Measurements from ENCODE around the gene CEP104. TPM values are rescaled to one million over a fixed set of nuclear protein-coding genes. Genes with fewer than 3 reads are reported as not detected.

Gene CEP104
- total and polyA plus RNA-seq, 2 experiments from 2014 or later, result 20.5 to 32.2 TPM

DNA sequence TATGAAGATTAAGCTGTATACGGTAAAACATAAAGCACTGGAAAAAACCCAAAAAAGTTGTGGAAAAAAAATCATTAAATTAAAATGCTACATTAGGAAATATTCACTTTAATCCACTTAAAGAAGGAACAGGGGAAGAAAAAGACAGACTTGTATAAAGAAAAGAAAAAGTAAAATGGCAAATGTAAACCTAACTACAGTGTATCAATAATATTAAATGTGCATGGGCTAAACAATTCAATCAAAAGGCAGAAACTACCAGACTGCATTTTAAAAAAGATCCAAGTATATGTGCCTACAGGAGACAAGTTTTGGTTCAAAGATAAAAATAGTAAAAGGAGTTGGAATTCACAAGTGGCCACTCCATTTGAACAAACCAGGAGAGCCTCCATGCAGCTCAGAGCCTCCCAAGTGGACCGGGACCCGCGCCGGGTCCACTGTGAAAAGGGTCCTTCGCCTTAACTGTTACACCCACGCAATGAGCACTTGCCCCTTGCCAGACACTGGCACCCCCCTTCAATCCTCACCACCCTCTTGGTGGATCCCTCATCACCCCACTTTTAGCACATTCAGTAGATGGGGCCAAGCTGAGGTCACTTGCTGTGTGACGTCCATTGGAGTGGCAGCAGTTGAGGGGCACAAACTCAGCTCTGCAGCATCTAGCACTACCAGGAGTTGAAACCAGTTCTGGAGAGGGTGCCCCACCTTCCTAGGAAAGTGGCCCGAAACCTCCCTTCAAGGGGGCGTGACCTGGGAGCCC lies 42.2 kb upstream of the CEP104 start:
- Mint-ChIP-seq H3K4me1 (peaks cover 18% of the 10 kb centered on the region), H3K4me3 (peak overlapping the region; percentile 94), H3K27me3 (ENCODE audit: insufficient read depth, low read depth, poor library complexity) (peaks cover 9% of the 10 kb centered on the region), H3K36me3 (ENCODE audit: low read depth) (peaks cover 6% of the 10 kb centered on the region; the same call in 2 of the 3 replicates), H3K27ac (peak overlapping the region; percentile 96), H3K9me3 (peaks cover 11% of the 10 kb centered on the region; the same call in 2 of the 3 replicates)
- H3F3A ChIP-seq (replicated peaks; ENCODE audit: low read depth), result peaks cover 3% of the 10 kb centered on the region; the same call in 1 of the 2 replicates
- peak overlapping the region; percentile 95 for H3K4me3 ChIP-seq
- H3K4me2 ChIP-seq, result peak overlapping the region; percentile 93
- DNase-seq (ENCODE audit: low spot score), result peak; percentile 87
- H3K4me1 ChIP-seq (ENCODE audit: insufficient read depth), result 0 out of 2 replicates have a peak, but pooled peaks cover 4% of the 10 kb centered on the region
- peaks cover 53% of the 10 kb centered on the region for H3K79me2 ChIP-seq (replicated peaks; ENCODE audit: insufficient read depth)
- peak; percentile 15 for ATAC-seq
- no peaks in the 10 kb centered on the region for H3K36me3 ChIP-seq (ENCODE audit: insufficient read depth)
- TF ChIP-seq, protein P1, sequence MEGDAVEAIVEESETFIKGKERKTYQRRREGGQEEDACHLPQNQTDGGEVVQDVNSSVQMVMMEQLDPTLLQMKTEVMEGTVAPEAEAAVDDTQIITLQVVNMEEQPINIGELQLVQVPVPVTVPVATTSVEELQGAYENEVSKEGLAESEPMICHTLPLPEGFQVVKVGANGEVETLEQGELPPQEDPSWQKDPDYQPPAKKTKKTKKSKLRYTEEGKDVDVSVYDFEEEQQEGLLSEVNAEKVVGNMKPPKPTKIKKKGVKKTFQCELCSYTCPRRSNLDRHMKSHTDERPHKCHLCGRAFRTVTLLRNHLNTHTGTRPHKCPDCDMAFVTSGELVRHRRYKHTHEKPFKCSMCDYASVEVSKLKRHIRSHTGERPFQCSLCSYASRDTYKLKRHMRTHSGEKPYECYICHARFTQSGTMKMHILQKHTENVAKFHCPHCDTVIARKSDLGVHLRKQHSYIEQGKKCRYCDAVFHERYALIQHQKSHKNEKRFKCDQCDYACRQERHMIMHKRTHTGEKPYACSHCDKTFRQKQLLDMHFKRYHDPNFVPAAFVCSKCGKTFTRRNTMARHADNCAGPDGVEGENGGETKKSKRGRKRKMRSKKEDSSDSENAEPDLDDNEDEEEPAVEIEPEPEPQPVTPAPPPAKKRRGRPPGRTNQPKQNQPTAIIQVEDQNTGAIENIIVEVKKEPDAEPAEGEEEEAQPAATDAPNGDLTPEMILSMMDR (conservative IDR thresholded peaks at IDR 0.05; ENCODE audit: low read depth in 2 of 2), result peak in 1 of 2 experiments; percentile 26; a peak in 2 of 4 replicates
- TF ChIP-seq ZNF114 (CRISPR knock-in tag; IDR thresholded peaks at IDR 0.05) (no peak), CREB1 (CRISPR knock-in tag; IDR thresholded peaks at IDR 0.05; ENCODE audit: low read depth) (0 out of 2 replicates have a peak, but pooled peaks have one; percentile 33)
- peak overlapping the region; percentile 100 for H3K27ac ChIP-seq (ENCODE audit: low read depth)
- peaks cover 11% of the 10 kb centered on the region; the same call in 1 of the 2 replicates for H4K20me1 ChIP-seq (replicated peaks; ENCODE audit: insufficient read depth)
- peak overlapping the region; percentile 95 for H2AFZ ChIP-seq
- no peaks in the 10 kb centered on the region for H3K27me3 ChIP-seq (ENCODE audit: insufficient read depth)
- no peaks in the 10 kb centered on the region for H3K9me2 ChIP-seq (ENCODE audit: insufficient read depth)

DNA sequence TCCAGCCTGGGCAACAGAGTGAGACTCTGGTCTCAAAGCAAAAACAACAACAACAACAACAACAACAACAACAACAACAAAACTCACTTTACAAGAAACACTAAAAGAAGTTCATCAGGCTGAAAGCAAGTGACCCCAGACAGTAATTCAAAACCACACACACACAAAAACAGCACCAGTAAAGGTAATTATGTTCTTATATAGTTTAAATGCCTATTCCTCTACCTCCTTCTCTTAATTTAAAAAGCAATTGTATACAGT lies 41.4 kb upstream of the CEP104 start:
- H3K27ac Mint-ChIP-seq, result no peak overlapping the region
- Histone ChIP-seq H3K27ac (ENCODE audit: low read depth) (no peak overlapping the region), H3K4me2 (peak overlapping the region; percentile 93; the same call in 1 of the 2 replicates), H3K4me1 (ENCODE audit: insufficient read depth) (0 out of 2 replicates have a peak, but pooled peaks cover 4% of the 10 kb centered on the region), H3K79me2 (replicated peaks; ENCODE audit: insufficient read depth) (peaks cover 61% of the 10 kb centered on the region), H3K4me3 (no peak overlapping the region), H3K9me2 (ENCODE audit: insufficient read depth) (no peaks in the 10 kb centered on the region), H3K27me3 (ENCODE audit: insufficient read depth) (no peaks in the 10 kb centered on the region), H3F3A (replicated peaks; ENCODE audit: low read depth) (peaks cover 3% of the 10 kb centered on the region; the same call in 1 of the 2 replicates), H2AFZ (no peak overlapping the region), H4K20me1 (replicated peaks; ENCODE audit: insufficient read depth) (peaks cover 12% of the 10 kb centered on the region; the same call in 1 of the 2 replicates), H3K36me3 (ENCODE audit: insufficient read depth) (no peaks in the 10 kb centered on the region)
- no peak for DNase-seq (ENCODE audit: low spot score)
- H3K4me1 Mint-ChIP-seq, result peaks cover 12% of the 10 kb centered on the region; the same call in 2 of the 3 replicates
- H3K36me3 Mint-ChIP-seq (ENCODE audit: low read depth), result peaks cover 9% of the 10 kb centered on the region; the same call in 2 of the 3 replicates
- H3K4me3 Mint-ChIP-seq, result peak overlapping the region; percentile 94
- peaks cover 11% of the 10 kb centered on the region; the same call in 2 of the 3 replicates for H3K9me3 Mint-ChIP-seq
- peaks cover 8% of the 10 kb centered on the region for H3K27me3 Mint-ChIP-seq (ENCODE audit: insufficient read depth, low read depth, poor library complexity)
- ATAC-seq, result no peak
- TF ChIP-seq, protein P2, sequence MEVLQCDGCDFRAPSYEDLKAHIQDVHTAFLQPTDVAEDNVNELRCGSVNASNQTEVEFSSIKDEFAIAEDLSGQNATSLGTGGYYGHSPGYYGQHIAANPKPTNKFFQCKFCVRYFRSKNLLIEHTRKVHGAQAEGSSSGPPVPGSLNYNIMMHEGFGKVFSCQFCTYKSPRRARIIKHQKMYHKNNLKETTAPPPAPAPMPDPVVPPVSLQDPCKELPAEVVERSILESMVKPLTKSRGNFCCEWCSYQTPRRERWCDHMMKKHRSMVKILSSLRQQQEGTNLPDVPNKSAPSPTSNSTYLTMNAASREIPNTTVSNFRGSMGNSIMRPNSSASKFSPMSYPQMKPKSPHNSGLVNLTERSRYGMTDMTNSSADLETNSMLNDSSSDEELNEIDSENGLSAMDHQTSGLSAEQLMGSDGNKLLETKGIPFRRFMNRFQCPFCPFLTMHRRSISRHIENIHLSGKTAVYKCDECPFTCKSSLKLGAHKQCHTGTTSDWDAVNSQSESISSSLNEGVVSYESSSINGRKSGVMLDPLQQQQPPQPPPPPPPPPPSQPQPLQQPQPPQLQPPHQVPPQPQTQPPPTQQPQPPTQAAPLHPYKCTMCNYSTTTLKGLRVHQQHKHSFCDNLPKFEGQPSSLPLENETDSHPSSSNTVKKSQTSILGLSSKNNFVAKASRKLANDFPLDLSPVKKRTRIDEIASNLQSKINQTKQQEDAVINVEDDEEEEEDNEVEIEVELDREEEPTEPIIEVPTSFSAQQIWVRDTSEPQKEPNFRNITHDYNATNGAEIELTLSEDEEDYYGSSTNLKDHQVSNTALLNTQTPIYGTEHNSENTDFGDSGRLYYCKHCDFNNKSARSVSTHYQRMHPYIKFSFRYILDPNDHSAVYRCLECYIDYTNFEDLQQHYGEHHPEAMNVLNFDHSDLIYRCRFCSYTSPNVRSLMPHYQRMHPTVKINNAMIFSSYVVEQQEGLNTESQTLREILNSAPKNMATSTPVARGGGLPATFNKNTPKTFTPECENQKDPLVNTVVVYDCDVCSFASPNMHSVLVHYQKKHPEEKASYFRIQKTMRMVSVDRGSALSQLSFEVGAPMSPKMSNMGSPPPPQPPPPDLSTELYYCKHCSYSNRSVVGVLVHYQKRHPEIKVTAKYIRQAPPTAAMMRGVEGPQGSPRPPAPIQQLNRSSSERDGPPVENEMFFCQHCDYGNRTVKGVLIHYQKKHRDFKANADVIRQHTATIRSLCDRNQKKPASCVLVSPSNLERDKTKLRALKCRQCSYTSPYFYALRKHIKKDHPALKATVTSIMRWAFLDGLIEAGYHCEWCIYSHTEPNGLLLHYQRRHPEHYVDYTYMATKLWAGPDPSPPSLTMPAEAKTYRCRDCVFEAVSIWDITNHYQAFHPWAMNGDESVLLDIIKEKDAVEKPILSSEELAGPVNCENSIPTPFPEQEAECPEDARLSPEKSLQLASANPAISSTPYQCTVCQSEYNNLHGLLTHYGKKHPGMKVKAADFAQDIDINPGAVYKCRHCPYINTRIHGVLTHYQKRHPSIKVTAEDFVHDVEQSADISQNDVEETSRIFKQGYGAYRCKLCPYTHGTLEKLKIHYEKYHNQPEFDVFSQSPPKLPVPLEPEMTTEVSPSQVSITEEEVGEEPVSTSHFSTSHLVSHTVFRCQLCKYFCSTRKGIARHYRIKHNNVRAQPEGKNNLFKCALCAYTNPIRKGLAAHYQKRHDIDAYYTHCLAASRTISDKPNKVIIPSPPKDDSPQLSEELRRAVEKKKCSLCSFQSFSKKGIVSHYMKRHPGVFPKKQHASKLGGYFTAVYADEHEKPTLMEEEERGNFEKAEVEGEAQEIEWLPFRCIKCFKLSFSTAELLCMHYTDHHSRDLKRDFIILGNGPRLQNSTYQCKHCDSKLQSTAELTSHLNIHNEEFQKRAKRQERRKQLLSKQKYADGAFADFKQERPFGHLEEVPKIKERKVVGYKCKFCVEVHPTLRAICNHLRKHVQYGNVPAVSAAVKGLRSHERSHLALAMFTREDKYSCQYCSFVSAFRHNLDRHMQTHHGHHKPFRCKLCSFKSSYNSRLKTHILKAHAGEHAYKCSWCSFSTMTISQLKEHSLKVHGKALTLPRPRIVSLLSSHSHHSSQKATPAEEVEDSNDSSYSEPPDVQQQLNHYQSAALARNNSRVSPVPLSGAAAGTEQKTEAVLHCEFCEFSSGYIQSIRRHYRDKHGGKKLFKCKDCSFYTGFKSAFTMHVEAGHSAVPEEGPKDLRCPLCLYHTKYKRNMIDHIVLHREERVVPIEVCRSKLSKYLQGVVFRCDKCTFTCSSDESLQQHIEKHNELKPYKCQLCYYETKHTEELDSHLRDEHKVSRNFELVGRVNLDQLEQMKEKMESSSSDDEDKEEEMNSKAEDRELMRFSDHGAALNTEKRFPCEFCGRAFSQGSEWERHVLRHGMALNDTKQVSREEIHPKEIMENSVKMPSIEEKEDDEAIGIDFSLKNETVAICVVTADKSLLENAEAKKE (CRISPR knock-in tag; IDR thresholded peaks at IDR 0.05), result no peak
- TF ChIP-seq, protein P3, sequence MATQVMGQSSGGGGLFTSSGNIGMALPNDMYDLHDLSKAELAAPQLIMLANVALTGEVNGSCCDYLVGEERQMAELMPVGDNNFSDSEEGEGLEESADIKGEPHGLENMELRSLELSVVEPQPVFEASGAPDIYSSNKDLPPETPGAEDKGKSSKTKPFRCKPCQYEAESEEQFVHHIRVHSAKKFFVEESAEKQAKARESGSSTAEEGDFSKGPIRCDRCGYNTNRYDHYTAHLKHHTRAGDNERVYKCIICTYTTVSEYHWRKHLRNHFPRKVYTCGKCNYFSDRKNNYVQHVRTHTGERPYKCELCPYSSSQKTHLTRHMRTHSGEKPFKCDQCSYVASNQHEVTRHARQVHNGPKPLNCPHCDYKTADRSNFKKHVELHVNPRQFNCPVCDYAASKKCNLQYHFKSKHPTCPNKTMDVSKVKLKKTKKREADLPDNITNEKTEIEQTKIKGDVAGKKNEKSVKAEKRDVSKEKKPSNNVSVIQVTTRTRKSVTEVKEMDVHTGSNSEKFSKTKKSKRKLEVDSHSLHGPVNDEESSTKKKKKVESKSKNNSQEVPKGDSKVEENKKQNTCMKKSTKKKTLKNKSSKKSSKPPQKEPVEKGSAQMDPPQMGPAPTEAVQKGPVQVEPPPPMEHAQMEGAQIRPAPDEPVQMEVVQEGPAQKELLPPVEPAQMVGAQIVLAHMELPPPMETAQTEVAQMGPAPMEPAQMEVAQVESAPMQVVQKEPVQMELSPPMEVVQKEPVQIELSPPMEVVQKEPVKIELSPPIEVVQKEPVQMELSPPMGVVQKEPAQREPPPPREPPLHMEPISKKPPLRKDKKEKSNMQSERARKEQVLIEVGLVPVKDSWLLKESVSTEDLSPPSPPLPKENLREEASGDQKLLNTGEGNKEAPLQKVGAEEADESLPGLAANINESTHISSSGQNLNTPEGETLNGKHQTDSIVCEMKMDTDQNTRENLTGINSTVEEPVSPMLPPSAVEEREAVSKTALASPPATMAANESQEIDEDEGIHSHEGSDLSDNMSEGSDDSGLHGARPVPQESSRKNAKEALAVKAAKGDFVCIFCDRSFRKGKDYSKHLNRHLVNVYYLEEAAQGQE (IDR thresholded peaks at IDR 0.05; ENCODE audit: unreplicated experiment), result no peak
- no peak for TF ChIP-seq STAT1 (IDR thresholded peaks at IDR 0.05; ENCODE audit: unreplicated experiment)
- no peak for TF ChIP-seq EZH2 (IDR thresholded peaks at IDR 0.05; ENCODE audit: low read depth, unreplicated experiment)

All from GM23338 (cell line).